GM11168 (cell line): ENCODE measurements around the gene ROR1.

Experiments used
- in situ Hi-C: fragments of 300-500 bp; cut with MboI; formaldehyde crosslinking; loops from one replicate; pipeline ENCODE4 v1.12.0; 2022; ENCODE audit warnings: low sequenced_read_pairs; ENCODE audit not compliant: unreplicated experiment

ROR1 gene

GRCh38 chr1:63874278-63874880 lies 100.6 kb downstream of the ROR1 start:
- in situ Hi-C loops: no loop called here

- in situ Hi-C loops: loop anchor here (25.0 kb wide), 1 partner anchor 188 kb away; no protein-coding TSS in a partner anchor
Measured at GRCh38 chr1:63875636-63876035, 101.8 kb downstream of the ROR1 start.

GRCh38 chr1:63877021-63877767 lies 103.4 kb downstream of the ROR1 start:
- in situ Hi-C loops: loop anchor here (25.0 kb wide), 1 partner anchor 190 kb away; no protein-coding TSS in a partner anchor

GRCh38 chr1:63877816-63878215 lies 104.0 kb downstream of the ROR1 start:
- in situ Hi-C loops: loop anchor here (25.0 kb wide), 1 partner anchor 191 kb away; no protein-coding TSS in a partner anchor

GRCh38 chr1:63878932-63879331 lies 105.1 kb downstream of the ROR1 start:
- in situ Hi-C loops: loop anchor here (25.0 kb wide), 1 partner anchor 192 kb away; no protein-coding TSS in a partner anchor

- in situ Hi-C loops: loop anchor here (25.0 kb wide), 1 partner anchor 194 kb away; no protein-coding TSS in a partner anchor
Measured at GRCh38 chr1:63880958-63881576, 107.2 kb downstream of the ROR1 start.

- in situ Hi-C loops: loop anchor here (25.0 kb wide), 1 partner anchor 195 kb away; no protein-coding TSS in a partner anchor
Measured at GRCh38 chr1:63882048-63882704, 108.4 kb downstream of the ROR1 start.

GRCh38 chr1:63883494-63884235 lies 109.8 kb downstream of the ROR1 start:
- in situ Hi-C loops: loop anchor here (25.0 kb wide), 1 partner anchor 196 kb away; no protein-coding TSS in a partner anchor

GRCh38 chr1:63884486-63884885 lies 110.7 kb downstream of the ROR1 start:
- in situ Hi-C loops: loop anchor here (25.0 kb wide), 1 partner anchor 197 kb away; no protein-coding TSS in a partner anchor

GRCh38 chr1:63885899-63886298 lies 112.1 kb downstream of the ROR1 start:
- in situ Hi-C loops: loop anchor here (25.0 kb wide), 1 partner anchor 199 kb away; no protein-coding TSS in a partner anchor

GRCh38 chr1:63886340-63886739 lies 112.5 kb downstream of the ROR1 start:
- in situ Hi-C loops: loop anchor here (25.0 kb wide), 1 partner anchor 199 kb away; no protein-coding TSS in a partner anchor

GRCh38 chr1:63887809-63888208 lies 114.0 kb downstream of the ROR1 start:
- in situ Hi-C loops: loop anchor here (25.0 kb wide), 1 partner anchor 201 kb away; no protein-coding TSS in a partner anchor

- in situ Hi-C loops: loop anchor here (25.0 kb wide), 1 partner anchor 202 kb away; no protein-coding TSS in a partner anchor
Measured at GRCh38 chr1:63888984-63889383, 115.2 kb downstream of the ROR1 start.

- in situ Hi-C loops: loop anchor here (25.0 kb wide), 1 partner anchor 203 kb away; no protein-coding TSS in a partner anchor
Measured at GRCh38 chr1:63890468-63890867, 116.7 kb downstream of the ROR1 start.

GRCh38 chr1:63891060-63891690 lies 117.4 kb downstream of the ROR1 start:
- in situ Hi-C loops: loop anchor here (25.0 kb wide), 1 partner anchor 204 kb away; no protein-coding TSS in a partner anchor

- in situ Hi-C loops: loop anchor here (25.0 kb wide), 1 partner anchor 206 kb away; no protein-coding TSS in a partner anchor
Measured at GRCh38 chr1:63892632-63893395, 119.0 kb downstream of the ROR1 start.

- in situ Hi-C loops: loop anchor here (25.0 kb wide), 1 partner anchor 207 kb away; no protein-coding TSS in a partner anchor
Measured at GRCh38 chr1:63893976-63894375, 120.2 kb downstream of the ROR1 start.
